Measurements from ENCODE around the gene CAPN14.

The CAPN14 gene

GRCh38 chr2:31150120-31150670 is 67.1 kb downstream of the CAPN14 start:
- Histone ChIP-seq H3K27ac (no peak overlapping the region), H3K4me3 (ENCODE audit: low read depth, low read length) (no peak overlapping the region), H3K27me3 (replicated peaks) (no peaks in the 10 kb centered on the region), H3K36me3 (replicated peaks) (no peaks in the 10 kb centered on the region)
- in situ Hi-C loops (cut with HindIII; ENCODE audit: low pct_ligation_motif_present, low sequenced_read_pairs) = no loop called here
- TF ChIP-seq, protein P1, sequence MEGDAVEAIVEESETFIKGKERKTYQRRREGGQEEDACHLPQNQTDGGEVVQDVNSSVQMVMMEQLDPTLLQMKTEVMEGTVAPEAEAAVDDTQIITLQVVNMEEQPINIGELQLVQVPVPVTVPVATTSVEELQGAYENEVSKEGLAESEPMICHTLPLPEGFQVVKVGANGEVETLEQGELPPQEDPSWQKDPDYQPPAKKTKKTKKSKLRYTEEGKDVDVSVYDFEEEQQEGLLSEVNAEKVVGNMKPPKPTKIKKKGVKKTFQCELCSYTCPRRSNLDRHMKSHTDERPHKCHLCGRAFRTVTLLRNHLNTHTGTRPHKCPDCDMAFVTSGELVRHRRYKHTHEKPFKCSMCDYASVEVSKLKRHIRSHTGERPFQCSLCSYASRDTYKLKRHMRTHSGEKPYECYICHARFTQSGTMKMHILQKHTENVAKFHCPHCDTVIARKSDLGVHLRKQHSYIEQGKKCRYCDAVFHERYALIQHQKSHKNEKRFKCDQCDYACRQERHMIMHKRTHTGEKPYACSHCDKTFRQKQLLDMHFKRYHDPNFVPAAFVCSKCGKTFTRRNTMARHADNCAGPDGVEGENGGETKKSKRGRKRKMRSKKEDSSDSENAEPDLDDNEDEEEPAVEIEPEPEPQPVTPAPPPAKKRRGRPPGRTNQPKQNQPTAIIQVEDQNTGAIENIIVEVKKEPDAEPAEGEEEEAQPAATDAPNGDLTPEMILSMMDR (IDR thresholded peaks at IDR 0.05; ENCODE audit: low read depth, low read length, missing control alignments) = no peak
- no peak for DNase-seq

GRCh38 chr2:31148514-31148913 is 68.8 kb downstream of the CAPN14 start:
- in situ Hi-C loops (cut with HindIII; ENCODE audit: low pct_ligation_motif_present, low sequenced_read_pairs) = no loop called here
- Histone ChIP-seq H3K27ac (no peak overlapping the region), H3K36me3 (replicated peaks) (no peaks in the 10 kb centered on the region), H3K27me3 (replicated peaks) (no peaks in the 10 kb centered on the region), H3K4me3 (ENCODE audit: low read depth, low read length) (no peak overlapping the region)
- TF ChIP-seq, protein P1 (IDR thresholded peaks at IDR 0.05; ENCODE audit: low read depth, low read length, missing control alignments) = no peak
- no peak for DNase-seq

GRCh38 chr2:31147645-31148044 is 69.7 kb downstream of the CAPN14 start:
- H3K4me3 ChIP-seq (ENCODE audit: low read depth, low read length) = no peak overlapping the region
- H3K27me3 ChIP-seq (replicated peaks) = no peaks in the 10 kb centered on the region
- DNase-seq = no peak
- in situ Hi-C loops (cut with HindIII; ENCODE audit: low pct_ligation_motif_present, low sequenced_read_pairs) = no loop called here
- H3K27ac ChIP-seq = no peak overlapping the region
- TF ChIP-seq, protein P1 (IDR thresholded peaks at IDR 0.05; ENCODE audit: low read depth, low read length, missing control alignments) = no peak
- no peaks in the 10 kb centered on the region for H3K36me3 ChIP-seq (replicated peaks)

GRCh38 chr2:31142110-31142509 is 75.2 kb downstream of the CAPN14 start:
- TF ChIP-seq, protein P1 (IDR thresholded peaks at IDR 0.05; ENCODE audit: low read depth, low read length, missing control alignments) = no peak
- in situ Hi-C loops (cut with HindIII; ENCODE audit: low pct_ligation_motif_present, low sequenced_read_pairs) = no loop called here
- H3K27ac ChIP-seq = no peak overlapping the region
- H3K36me3 ChIP-seq (replicated peaks) = no peaks in the 10 kb centered on the region
- peaks cover 11% of the 10 kb centered on the region for H3K27me3 ChIP-seq (replicated peaks)
- no peak overlapping the region for H3K4me3 ChIP-seq (ENCODE audit: low read depth, low read length)
- no peak for DNase-seq

DNA sequence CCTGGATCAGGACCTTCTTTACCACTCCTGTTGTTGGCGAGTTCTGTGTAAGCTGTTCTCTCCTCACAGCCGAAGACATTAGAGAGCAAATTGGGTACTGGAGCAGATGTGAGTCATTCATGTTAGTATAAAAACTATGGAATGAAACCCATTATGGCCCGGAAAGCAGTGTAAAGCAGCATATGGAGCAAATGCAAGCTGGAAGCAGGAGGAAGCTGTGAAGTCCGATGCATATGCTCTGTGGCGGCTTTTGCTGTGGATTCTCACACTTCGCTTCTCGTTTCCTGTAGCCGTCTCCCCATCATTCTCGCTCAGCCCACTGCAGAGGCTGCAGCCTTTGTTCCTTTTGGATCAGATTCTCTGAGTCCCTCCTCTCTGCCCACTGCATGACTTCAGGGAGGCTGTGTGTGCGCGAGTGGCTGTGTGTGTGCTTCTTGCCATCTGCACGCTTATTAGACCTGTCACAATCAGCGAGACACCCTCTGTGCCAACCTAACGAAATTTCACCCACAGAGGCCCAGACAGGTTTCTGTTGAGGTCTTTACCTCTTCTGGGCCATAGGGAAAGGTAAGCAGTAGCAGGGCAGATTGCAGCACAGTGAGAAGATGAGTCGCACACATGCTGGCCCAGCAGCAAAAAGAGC is 75.8 kb downstream of the CAPN14 start:
- no peak overlapping the region for H3K4me3 ChIP-seq (ENCODE audit: low read depth, low read length)
- in situ Hi-C loops (cut with HindIII; ENCODE audit: low pct_ligation_motif_present, low sequenced_read_pairs) = no loop called here
- H3K36me3 ChIP-seq (replicated peaks) = no peaks in the 10 kb centered on the region
- peaks cover 11% of the 10 kb centered on the region for H3K27me3 ChIP-seq (replicated peaks)
- no peak overlapping the region for H3K27ac ChIP-seq
- TF ChIP-seq, protein P1 (IDR thresholded peaks at IDR 0.05; ENCODE audit: low read depth, low read length, missing control alignments) = no peak
- no peak for DNase-seq

DNA sequence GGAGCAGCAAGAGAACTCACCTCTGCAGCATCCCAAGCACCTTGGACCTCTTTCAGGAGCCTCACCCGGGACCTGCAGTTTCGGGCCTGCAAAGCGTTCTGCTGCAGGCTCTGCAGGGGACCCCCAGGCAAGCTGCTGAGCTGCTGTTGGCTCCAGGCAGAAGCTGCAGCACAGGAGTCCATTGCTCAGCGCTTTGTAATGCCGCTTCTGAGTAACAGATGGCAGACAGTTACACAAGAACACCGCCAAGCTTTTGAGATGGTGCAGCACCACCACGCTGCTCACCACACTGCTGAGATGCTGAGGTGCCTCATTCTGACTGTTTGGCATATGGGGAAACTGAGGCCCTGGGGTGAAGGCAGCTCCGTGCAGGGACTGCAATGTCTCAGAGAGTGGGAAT is 77.2 kb downstream of the CAPN14 start:
- Histone ChIP-seq H3K36me3 (replicated peaks) (no peaks in the 10 kb centered on the region), H3K27ac (no peak overlapping the region), H3K4me3 (ENCODE audit: low read depth, low read length) (no peak overlapping the region), H3K27me3 (replicated peaks) (peaks cover 14% of the 10 kb centered on the region)
- in situ Hi-C loops (cut with HindIII; ENCODE audit: low pct_ligation_motif_present, low sequenced_read_pairs) = no loop called here
- TF ChIP-seq, protein P1 (IDR thresholded peaks at IDR 0.05; ENCODE audit: low read depth, low read length, missing control alignments) = no peak
- no peak for DNase-seq
